DMS53 treated with DMSO at 0.1 percent for 48 hours (cell line): ENCODE data around the gene XXYLT1.
"Not testable (repeated sequence)": the region's sequence is repeated elsewhere in the genome, so short reads cannot be mapped to it uniquely, and the experiment has no call there.

Source experiments
- DNase-seq: peaks from one replicate; lab custom pipeline; 2025; ENCODE audit not compliant: unreplicated experiment; lab: John Stamatoyannopoulos, UW

XXYLT1 gene

GRCh38 chr3:195101927-195102608, 168.9 kb downstream of the XXYLT1 start:
- no peak for DNase-seq

DNA sequence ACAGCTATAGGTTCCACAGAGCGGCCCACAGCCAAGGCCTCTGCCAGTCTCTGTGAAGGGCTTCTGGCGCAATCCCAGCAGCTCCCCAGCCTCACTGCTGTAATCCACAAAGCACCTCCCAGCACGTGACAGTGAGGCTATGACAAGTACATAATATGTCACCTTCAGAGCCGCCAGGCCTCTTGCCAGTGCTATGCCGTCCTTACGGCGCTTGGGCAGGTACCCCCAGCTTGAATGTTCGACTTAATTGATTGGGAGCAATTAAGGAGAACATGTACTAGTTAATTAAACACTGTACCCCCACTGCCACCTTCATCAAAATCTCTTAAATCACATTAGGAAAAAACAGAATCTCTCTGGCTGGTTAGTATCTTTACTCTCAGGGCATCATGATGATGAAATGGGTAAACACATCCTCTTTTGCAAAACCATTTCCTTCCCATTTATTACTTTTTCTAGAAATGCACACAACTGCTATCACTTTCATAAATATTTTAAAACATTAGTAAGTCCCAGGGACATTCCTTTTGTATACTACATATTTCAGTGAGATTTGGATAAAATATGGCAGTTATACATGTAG, 169.9 kb downstream of the XXYLT1 start:
- no peak for DNase-seq

DNA sequence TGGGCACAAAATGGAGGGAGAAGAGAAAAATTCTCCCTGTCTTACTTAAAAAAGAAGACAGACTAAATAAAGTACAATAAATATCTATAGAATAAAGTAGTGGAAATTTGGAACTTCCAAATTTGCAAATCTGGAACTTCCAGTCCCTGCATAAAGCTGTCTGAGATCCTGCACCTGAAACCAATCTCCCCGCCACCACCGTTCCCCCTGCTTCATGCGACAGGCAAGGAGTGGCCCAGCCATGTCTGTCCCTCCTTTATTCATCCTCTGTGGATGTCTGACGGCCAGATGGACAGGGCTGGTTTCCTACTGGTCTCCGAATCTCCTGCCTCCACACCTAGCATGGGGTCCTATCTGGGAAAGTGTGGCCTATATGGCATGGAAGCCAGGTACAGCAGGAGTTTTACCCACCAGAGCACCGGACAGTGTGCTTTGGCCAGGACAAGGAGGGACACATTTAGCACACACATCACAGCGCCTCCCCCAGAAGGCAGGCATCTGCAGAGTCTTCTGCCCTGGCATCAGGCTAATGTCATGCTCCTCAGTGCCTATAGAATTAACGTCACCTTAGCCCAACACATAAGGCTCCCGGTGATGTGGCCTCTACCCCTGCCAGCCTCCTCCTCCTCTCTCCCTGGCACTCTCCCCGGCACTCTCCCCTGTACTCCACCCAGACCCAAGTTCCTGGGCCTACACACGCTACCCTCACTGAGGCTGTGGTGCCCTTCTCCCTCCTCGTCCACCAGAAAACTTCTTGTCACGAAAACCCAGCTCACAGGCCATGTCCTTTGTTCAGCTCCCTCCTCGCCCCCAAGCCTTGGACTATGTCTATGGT, 170.8 kb downstream of the XXYLT1 start:
- no peak for DNase-seq

GRCh38 chr3:195098741-195099525, 172.0 kb downstream of the XXYLT1 start:
- no peak for DNase-seq

DNA sequence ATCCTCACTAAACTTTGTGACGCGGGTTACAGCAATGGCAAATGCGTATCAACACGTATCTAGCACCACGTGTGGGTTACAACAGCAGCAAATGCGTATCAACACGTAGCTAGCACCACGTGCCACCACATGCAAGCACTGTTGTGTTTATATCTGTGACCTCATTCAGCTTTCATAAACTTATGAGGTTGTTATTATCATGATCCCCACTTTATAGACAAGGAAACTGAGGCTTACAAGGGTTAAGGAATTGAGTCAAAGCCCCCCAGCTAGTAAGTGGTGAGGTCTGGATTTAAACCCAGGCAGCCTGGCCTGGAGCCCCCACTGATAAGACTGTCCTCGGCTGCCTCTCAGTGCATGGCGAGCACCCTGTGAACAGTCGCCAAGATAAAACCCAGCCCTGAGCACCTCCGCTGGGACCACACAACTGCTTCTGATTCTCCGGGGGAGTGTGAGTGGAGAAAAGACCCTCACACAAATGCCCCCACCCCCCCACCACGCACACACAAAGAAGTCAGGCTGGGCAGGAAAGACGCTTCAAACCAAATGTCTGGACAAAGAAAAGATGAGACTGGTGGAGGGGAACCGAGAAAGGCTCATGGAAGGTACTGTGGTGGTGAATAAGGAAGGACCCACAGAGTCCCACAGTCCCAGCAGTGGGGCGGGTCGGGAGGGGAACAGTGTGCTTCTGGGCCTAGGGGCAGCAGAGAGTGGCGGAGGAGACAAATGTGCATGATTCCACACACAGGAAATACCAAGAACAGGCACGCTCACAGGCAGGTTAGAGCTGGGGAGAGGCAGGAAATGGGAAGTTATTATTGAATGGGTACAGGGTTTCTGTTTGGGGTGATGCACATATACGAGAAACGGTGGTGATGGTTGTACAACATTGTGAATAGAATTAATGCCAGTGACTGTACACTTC, 173.4 kb downstream of the XXYLT1 start:
- no peak for DNase-seq

DNA sequence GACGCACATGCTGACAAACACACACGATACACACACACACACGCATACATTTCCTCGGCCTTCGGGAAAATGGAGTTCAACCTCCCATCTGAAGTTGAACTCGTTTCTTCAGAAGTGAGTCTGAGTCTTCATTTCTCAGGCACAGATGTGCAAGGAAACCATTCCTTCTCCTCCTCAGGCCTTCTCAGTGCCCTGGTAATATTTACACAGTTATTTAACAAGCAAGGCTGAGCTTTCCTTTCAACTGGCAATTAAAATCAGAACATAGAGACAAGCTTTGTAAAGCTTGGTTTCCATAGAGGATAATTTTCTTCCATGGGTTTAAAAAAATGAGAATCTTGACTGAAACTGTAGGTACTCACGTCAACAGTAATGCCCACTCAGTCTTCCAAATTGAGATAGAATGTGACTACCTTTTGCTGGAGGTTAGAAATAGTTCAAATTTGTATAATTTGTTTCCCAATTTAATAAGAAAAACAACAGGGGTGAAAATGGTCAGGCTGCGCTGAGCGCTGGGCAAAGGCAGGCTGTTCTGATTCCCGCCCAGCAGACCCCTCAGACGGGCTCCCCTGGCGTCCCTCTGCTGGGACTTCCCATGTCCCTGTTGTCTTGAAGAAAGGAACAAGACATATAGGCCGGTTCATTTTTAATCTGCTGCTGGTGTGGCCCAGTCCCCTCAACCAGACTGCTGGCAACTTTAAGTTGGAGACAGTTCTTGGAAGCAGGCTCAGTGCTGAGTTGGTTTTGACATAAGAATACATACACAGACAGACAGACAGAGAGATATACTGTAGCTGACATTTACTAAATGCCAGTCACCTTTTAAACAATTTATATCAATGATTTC, 174.3 kb downstream of the XXYLT1 start:
- no peak for DNase-seq

- DNase-seq: no peak
Observed at GRCh38 chr3:195096053-195096452, 174.9 kb downstream of the XXYLT1 start.

DNA sequence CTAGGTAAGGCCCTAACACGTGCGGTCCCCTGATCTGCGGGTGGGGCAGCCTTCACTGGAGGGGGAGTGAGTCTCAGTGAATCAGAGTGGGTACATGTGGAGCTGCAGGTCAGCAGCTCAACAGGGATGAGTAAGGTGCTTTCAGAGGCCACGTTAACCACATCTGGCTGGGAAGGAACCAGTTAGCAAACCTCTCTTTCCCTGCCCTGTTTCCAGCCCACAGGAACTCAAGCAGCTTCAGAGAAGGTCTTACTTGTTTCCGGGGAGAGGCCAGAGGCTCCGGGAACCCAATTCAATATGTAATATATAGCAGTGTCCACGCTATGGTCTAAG, 175.3 kb downstream of the XXYLT1 start:
- DNase-seq: no peak

GRCh38 chr3:195095035-195095703, 175.8 kb downstream of the XXYLT1 start:
- DNase-seq: no peak

DNA sequence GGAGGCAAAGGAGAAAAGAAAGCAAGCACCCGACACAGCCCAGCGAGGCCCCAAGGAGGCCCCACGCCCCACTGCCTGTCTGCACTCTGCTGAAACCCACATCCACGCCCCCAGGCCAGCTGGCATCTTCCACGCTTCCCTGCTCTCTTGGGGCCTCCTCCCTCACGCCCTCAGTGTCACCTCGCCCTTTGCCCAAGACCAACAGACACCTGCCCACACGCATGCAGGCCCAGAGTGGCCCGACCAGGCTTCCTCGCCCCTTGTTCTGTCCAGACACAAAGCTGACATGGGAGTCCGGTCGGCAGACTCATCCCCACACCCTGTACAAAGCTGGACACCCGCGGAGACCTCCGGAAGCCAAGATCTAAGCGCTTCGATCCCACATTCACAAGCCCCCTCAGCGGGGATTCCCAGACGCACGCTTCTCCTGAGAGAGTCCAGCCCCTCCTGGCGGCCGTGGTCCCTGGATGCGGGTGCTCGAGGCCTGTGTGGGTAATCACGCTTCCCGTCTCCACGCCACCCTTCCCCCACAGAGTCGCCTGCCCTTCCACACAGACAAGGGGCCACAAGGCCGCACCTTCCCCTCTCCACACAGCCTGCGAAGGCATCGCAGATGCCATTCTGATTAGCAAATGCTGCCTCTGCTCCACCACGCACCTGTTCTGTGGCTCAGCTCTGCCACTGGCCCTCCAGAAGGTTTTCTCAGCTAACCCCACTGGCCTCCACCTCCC, 176.6 kb downstream of the XXYLT1 start:
- no peak for DNase-seq

DNA sequence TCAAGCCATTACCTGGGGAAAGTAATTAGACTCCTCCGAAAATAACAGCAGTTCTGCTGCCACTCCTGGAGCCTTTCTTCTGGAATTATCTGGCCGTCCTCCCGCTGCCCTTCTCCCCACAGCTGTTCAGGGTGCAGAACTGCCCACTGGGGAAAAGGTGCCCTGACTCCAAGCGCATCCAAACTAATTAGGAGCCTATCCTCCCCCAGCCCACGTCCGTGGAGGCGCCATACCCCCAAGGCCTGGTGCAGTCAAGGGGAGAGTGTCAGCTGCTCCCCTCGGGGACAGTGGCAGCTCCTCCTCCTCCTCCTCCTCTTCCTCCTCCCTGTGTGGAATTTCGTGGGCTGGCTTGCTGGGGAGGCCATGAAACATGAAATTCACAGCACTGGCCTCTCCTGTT, 177.2 kb downstream of the XXYLT1 start:
- DNase-seq: no peak

DNA sequence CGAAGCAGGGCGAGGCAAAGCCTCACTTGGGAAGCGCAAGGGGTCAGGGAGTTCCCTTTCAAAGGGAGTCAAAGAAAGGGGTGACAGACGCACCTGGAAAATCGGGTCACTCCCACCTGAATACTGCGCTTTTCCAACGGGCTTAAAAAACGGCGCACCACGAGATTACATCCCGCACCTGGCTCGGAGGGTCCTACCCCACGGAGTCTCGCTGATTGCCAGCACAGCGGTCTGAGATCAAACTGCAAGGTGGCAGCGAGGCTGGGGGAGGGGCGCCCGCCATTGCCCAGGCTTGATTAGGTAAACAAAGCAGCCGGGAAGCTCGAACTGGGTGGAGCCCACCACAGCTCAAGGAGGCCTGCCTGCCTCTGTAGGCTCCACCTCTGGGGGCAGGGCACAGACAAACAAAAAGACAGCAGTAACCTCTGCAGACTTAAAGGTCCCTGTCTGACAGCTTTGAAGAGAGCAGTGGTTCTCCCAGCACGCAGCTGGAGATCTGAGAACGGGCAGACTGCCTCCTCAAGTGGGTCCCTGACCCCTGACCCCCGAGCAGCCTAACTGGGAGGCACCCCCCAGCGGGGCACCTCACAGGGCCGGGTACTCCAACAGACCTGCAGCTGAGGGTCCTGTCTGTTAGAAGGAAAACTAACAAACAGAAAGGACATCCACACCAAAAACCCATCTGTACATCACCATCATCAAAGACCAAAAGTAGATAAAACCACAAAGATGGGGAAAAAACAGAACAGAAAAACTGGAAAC, 182.9 kb downstream of the XXYLT1 start:
- not testable (repeated sequence) for DNase-seq

DNA sequence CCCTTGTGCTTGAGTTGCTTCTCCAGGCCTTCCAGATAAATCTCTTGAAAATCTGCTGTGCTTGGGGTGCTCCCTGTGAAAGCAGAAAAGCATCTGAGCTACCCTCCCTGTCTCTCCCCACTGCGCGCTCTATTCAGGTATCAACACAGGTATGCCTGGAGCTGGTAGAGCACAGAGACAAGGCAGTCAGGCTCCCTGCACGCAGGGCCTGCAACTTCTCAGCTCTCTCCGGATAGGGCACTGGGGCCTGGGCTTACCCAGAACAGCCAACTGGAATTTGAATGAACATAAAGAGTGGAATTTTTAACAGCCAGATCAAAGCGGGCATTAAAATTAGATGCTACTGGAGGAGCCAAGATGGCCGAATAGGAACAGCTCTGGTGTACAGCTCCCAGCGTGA, 183.6 kb downstream of the XXYLT1 start:
- DNase-seq: no peak

GRCh38 chr3:195086885-195087284, 184.1 kb downstream of the XXYLT1 start:
- DNase-seq: peak; percentile 16

- no peak for DNase-seq
Observed at GRCh38 chr3:195086341-195086740, 184.6 kb downstream of the XXYLT1 start.

DNA sequence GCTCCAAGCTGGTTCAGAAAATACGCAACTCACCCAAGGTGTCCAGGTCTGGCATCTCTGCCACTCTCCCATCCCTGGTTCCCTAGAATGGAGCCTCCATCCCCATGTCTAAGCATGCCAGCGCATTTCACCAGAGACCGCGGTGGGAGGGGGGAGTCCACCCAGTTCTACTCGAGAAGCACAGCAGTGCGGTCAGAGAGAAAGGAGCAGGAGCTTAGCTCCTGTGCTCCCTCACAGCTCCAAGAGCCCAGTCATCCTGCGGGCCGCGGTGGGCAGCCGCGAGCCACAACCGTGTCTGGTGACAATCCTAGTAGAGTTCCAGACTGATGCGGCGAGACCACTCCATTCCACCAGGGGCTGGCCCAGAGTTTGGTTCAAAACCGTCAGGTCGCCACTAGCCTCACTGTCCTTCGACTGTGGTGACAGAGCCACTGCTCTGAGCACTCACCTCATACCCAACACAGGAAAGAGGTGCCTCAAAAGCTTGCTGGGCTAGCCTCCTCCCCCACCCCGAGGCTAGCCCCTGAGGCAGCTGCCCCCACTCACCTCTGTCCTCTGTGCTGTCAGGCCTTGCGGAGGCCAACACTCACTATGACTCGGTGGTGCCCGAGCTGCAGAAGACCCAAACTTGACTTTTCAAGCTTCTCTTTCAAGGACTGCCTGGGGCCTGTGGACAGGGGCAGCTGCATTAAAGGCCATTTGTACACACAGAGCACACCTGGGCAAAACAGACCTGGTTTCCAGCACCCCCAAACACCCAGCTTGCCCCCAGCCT, 185.4 kb downstream of the XXYLT1 start:
- DNase-seq: no peak

- DNase-seq: no peak
Observed at GRCh38 chr3:195084746-195085145, 186.2 kb downstream of the XXYLT1 start.
